HEK293 (cell line): Measurements from ENCODE around the gene ABLIM2.

ENCODE experiments used
- CTCF ChIA-PET: fragments of 350-600 bp; formaldehyde crosslinking; extraction: SDS; loops from one replicate; lab custom pipeline; 2021; ENCODE audit warnings: antibody characterized with exemption; lab: Yijun Ruan, JAX
- POLR2A ChIA-PET: fragments of 300-600 bp; formaldehyde crosslinking; extraction: SDS; loops from one replicate; lab custom pipeline; 2020; ENCODE audit warnings: antibody characterized with exemption, inconsistent platforms; lab: Yijun Ruan, JAX
- H3K27ac ChIP-seq: fragments of 200-500 bp; sonication (Bioruptor generic); 2 replicates; pipeline ENCODE4 v1.5.1; 2014; ENCODE audit warnings: low read depth, low read length, control low read depth, inconsistent platforms; ENCODE audit errors: extremely low read depth
- H3K36me3 ChIP-seq, 2 experiments: fragments of 200-500 bp in 1 of 2; sonication (Bioruptor generic) in 1 of 2; 1 replicate in 1 of 2; 2 replicates in 1 of 2; pipeline ENCODE4 v1.5.1; 2014 to 2017; ENCODE audit warnings: inconsistent platforms in 2 of 2, low read length in 2 of 2; ENCODE audit not compliant: control insufficient read depth in 2 of 2, insufficient read depth in 1 of 2
- H3K4me1 ChIP-seq: fragments of 200-500 bp; sonication (Bioruptor generic); 2 replicates; pipeline ENCODE4 v1.5.1; 2014; ENCODE audit warnings: mild to moderate bottlenecking, low read length, inconsistent platforms; ENCODE audit not compliant: control insufficient read depth, insufficient read depth
- H3K4me3 ChIP-seq: 2 replicates; pipeline ENCODE4 v1.5.1; 2011; ENCODE audit warnings: low read depth, mild to moderate bottlenecking, control low read depth, low read length, moderate library complexity
- H3K9me3 ChIP-seq: fragments of 200-500 bp; sonication (Bioruptor generic); 2 replicates; pipeline ENCODE4 v1.5.1; 2014; ENCODE audit warnings: low read depth, low read length, inconsistent platforms; ENCODE audit not compliant: control insufficient read depth, insufficient read depth
- BCL11A ChIP-seq: fragments of 450-650 bp; formaldehyde crosslinking; IDR thresholded peaks from 2 replicates; pipeline ENCODE4 v1.5.1; 2016; ENCODE audit warnings: low read depth, missing biosample characterization, missing genetic modification characterization
- KLF9 ChIP-seq: fragments of 450-650 bp; formaldehyde crosslinking; IDR thresholded peaks from 2 replicates; pipeline ENCODE4 v1.5.1; 2016; ENCODE audit warnings: missing biosample characterization, missing genetic modification characterization, low read depth
- SCRT1 ChIP-seq: fragments of 450-650 bp; formaldehyde crosslinking; IDR thresholded peaks from 2 replicates; pipeline ENCODE4 v1.5.1; 2016; ENCODE audit warnings: missing biosample characterization, missing genetic modification characterization, borderline replicate concordance
- TCF7L2 ChIP-seq: IDR thresholded peaks from 2 replicates; pipeline ENCODE4 v1.6.1; 2011; ENCODE audit warnings: low read depth, mild to moderate bottlenecking, inconsistent platforms, low read length, moderate library complexity, borderline replicate concordance
- ZNF10 ChIP-seq: fragments of 450-650 bp; formaldehyde crosslinking; IDR thresholded peaks from 2 replicates; pipeline ENCODE4 v1.5.1; 2017; ENCODE audit warnings: missing biosample characterization, missing genetic modification characterization
- ZNF23 ChIP-seq: fragments of 450-650 bp; formaldehyde crosslinking; IDR thresholded peaks from 2 replicates; pipeline ENCODE4 v1.5.1; 2016; ENCODE audit warnings: missing biosample characterization, missing genetic modification characterization, borderline replicate concordance
- ZNF302 ChIP-seq: fragments of 450-650 bp; formaldehyde crosslinking; IDR thresholded peaks from 2 replicates; pipeline ENCODE4 v1.5.1; 2016; ENCODE audit warnings: missing biosample characterization, missing genetic modification characterization, low read depth
- ZNF394 ChIP-seq: fragments of 450-650 bp; formaldehyde crosslinking; IDR thresholded peaks from 2 replicates; pipeline ENCODE4 v1.5.1; 2016; ENCODE audit warnings: missing biosample characterization, missing genetic modification characterization, mild to moderate bottlenecking, moderate library complexity, borderline replicate concordance
- ZNF521 ChIP-seq: fragments of 450-650 bp; formaldehyde crosslinking; IDR thresholded peaks from 2 replicates; pipeline ENCODE4 v1.5.1; 2017; ENCODE audit warnings: missing biosample characterization, mild to moderate bottlenecking, missing genetic modification characterization
- ZNF560 ChIP-seq: fragments of 450-650 bp; formaldehyde crosslinking; IDR thresholded peaks from 2 replicates; pipeline ENCODE4 v1.5.1; 2017; ENCODE audit warnings: missing biosample characterization, missing genetic modification characterization, borderline replicate concordance
- ZNF707 ChIP-seq: fragments of 450-650 bp; formaldehyde crosslinking; IDR thresholded peaks from 2 replicates; pipeline ENCODE4 v1.5.1; 2016; ENCODE audit warnings: missing biosample characterization, missing genetic modification characterization
- ZNF785 ChIP-seq: fragments of 450-650 bp; formaldehyde crosslinking; IDR thresholded peaks from 2 replicates; pipeline ENCODE4 v1.5.1; 2016; ENCODE audit warnings: missing biosample characterization, missing genetic modification characterization
- ZNF791 ChIP-seq: fragments of 450-650 bp; formaldehyde crosslinking; IDR thresholded peaks from 2 replicates; pipeline ENCODE4 v1.5.1; 2016; ENCODE audit warnings: missing biosample characterization, missing genetic modification characterization
- ZSCAN23 ChIP-seq: fragments of 450-650 bp; formaldehyde crosslinking; IDR thresholded peaks from 2 replicates; pipeline ENCODE4 v1.5.1; 2016; ENCODE audit warnings: missing biosample characterization, missing genetic modification characterization
- TF ChIP-seq, protein P1 (sequence below): sonication (generic); formaldehyde crosslinking; IDR thresholded peaks from 2 replicates; pipeline ENCODE4 v1.8.1; 2022; ENCODE audit warnings: mild to moderate bottlenecking, moderate library complexity, missing genetic modification reagents
- TF ChIP-seq, protein P2 (sequence below): fragments of 450-650 bp; formaldehyde crosslinking; IDR thresholded peaks from 2 replicates; pipeline ENCODE4 v1.5.1; 2017; ENCODE audit warnings: missing biosample characterization, missing genetic modification characterization
- TF ChIP-seq, protein P3 (sequence below): fragments of 450-650 bp; formaldehyde crosslinking; conservative IDR thresholded peaks from 2 replicates; pipeline ENCODE4 v1.5.1; 2016; ENCODE audit warnings: low read depth, missing biosample characterization, missing genetic modification characterization
- TF ChIP-seq, protein P4 (sequence below): fragments of 450-650 bp; formaldehyde crosslinking; IDR thresholded peaks from 2 replicates; pipeline ENCODE4; 2016; ENCODE audit warnings: missing biosample characterization, missing genetic modification characterization
- TF ChIP-seq, protein P5 (sequence below): fragments of 450-650 bp; formaldehyde crosslinking; IDR thresholded peaks from 2 replicates; pipeline ENCODE4 v1.5.1; 2016; ENCODE audit warnings: missing biosample characterization, missing genetic modification characterization

The ABLIM2 gene

DNA sequence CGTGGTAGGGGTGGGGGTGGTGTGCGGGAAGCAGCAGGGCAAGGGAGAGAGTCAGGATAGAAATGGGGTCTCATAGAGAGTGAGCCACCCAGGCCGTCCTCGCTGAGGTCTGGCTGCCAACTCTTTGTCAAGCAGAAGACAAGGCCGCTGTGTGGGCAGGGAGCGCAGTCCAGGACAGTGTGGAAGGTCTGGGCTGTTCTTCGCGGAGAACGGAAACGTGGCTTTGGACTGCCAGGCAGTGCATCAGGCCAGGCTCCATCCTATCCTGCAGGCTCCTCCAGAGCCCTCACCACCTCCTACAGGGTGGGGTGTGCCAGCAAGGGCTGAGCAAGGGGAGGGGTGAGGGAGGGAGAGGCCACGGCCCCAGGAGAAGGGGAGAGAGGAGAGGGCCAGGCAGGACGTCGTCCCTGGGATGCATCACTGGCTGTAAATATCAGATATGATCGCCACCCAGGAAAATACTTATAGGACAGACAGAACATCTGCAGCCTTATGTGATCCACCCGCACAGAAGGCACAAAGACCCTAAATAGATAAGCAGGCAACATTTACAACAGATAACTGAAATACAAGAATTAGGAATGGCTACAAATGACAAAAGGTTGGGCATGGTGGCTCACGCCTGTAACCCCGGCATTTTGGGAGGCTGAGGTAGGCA is 85.3 kb downstream of the ABLIM2 start:
- TF ChIP-seq ZNF560 (tag by site-specific recombination): no peak
- TF ChIP-seq ZNF521 (tag by site-specific recombination): no peak
- no peak for TF ChIP-seq SCRT1 (tag by site-specific recombination)
- TF ChIP-seq, protein P1, sequence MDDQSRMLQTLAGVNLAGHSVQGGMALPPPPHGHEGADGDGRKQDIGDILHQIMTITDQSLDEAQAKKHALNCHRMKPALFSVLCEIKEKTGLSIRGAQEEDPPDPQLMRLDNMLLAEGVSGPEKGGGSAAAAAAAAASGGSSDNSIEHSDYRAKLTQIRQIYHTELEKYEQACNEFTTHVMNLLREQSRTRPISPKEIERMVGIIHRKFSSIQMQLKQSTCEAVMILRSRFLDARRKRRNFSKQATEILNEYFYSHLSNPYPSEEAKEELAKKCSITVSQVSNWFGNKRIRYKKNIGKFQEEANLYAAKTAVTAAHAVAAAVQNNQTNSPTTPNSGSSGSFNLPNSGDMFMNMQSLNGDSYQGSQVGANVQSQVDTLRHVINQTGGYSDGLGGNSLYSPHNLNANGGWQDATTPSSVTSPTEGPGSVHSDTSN: no peak
- TF ChIP-seq, protein P2, sequence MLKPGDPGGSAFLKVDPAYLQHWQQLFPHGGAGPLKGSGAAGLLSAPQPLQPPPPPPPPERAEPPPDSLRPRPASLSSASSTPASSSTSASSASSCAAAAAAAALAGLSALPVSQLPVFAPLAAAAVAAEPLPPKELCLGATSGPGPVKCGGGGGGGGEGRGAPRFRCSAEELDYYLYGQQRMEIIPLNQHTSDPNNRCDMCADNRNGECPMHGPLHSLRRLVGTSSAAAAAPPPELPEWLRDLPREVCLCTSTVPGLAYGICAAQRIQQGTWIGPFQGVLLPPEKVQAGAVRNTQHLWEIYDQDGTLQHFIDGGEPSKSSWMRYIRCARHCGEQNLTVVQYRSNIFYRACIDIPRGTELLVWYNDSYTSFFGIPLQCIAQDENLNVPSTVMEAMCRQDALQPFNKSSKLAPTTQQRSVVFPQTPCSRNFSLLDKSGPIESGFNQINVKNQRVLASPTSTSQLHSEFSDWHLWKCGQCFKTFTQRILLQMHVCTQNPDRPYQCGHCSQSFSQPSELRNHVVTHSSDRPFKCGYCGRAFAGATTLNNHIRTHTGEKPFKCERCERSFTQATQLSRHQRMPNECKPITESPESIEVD (tag by site-specific recombination): no peak
- TF ChIP-seq ZNF23 (tag by site-specific recombination): no peak
- TF ChIP-seq BCL11A (tag by site-specific recombination): no peak
- TF ChIP-seq ZNF302 (tag by site-specific recombination): no peak
- TF ChIP-seq ZNF791 (tag by site-specific recombination): no peak
- no peak for TF ChIP-seq TCF7L2
- TF ChIP-seq, protein P3, sequence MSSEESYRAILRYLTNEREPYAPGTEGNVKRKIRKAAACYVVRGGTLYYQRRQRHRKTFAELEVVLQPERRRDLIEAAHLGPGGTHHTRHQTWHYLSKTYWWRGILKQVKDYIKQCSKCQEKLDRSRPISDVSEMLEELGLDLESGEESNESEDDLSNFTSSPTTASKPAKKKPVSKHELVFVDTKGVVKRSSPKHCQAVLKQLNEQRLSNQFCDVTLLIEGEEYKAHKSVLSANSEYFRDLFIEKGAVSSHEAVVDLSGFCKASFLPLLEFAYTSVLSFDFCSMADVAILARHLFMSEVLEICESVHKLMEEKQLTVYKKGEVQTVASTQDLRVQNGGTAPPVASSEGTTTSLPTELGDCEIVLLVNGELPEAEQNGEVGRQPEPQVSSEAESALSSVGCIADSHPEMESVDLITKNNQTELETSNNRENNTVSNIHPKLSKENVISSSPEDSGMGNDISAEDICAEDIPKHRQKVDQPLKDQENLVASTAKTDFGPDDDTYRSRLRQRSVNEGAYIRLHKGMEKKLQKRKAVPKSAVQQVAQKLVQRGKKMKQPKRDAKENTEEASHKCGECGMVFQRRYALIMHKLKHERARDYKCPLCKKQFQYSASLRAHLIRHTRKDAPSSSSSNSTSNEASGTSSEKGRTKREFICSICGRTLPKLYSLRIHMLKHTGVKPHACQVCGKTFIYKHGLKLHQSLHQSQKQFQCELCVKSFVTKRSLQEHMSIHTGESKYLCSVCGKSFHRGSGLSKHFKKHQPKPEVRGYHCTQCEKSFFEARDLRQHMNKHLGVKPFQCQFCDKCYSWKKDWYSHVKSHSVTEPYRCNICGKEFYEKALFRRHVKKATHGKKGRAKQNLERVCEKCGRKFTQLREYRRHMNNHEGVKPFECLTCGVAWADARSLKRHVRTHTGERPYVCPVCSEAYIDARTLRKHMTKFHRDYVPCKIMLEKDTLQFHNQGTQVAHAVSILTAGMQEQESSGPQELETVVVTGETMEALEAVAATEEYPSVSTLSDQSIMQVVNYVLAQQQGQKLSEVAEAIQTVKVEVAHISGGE: no peak
- TF ChIP-seq, protein P4, sequence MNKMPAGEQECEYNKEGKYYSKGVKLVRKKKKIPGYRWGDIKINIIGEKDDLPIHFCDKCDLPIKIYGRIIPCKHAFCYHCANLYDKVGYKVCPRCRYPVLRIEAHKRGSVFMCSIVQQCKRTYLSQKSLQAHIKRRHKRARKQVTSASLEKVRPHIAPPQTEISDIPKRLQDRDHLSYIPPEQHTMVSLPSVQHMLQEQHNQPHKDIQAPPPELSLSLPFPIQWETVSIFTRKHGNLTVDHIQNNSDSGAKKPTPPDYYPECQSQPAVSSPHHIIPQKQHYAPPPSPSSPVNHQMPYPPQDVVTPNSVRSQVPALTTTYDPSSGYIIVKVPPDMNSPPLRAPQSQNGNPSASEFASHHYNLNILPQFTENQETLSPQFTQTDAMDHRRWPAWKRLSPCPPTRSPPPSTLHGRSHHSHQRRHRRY (tag by site-specific recombination): no peak
- TF ChIP-seq ZNF707 (tag by site-specific recombination): no peak
- TF ChIP-seq, protein P5, sequence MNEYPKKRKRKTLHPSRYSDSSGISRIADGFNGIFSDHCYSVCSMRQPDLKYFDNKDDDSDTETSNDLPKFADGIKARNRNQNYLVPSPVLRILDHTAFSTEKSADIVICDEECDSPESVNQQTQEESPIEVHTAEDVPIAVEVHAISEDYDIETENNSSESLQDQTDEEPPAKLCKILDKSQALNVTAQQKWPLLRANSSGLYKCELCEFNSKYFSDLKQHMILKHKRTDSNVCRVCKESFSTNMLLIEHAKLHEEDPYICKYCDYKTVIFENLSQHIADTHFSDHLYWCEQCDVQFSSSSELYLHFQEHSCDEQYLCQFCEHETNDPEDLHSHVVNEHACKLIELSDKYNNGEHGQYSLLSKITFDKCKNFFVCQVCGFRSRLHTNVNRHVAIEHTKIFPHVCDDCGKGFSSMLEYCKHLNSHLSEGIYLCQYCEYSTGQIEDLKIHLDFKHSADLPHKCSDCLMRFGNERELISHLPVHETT: no peak
- no peak for TF ChIP-seq ZNF785
- no peak for TF ChIP-seq ZNF10
- no peak for TF ChIP-seq KLF9 (tag by site-specific recombination)
- TF ChIP-seq ZNF394 (tag by site-specific recombination): no peak
- no peak for TF ChIP-seq ZSCAN23 (tag by site-specific recombination)
- TF ChIP-seq, all 188 proteins: peak for 0
- CTCF ChIA-PET: no interaction called here

More for the DNA sequence above, 85.3 kb downstream of the ABLIM2 start:
- Histone ChIP-seq H3K27ac (no peak overlapping the region), H3K4me1 (no peaks in the 10 kb centered on the region), H3K36me3 (no peaks in the 10 kb centered on the region), H3K9me3 (no peaks in the 10 kb centered on the region), H3K4me3 (no peak overlapping the region)
- POLR2A ChIA-PET: no interaction called here
